Heart left ventricle (tissue), 16 donors: Measurements from ENCODE around the gene TULP4. TPM values are rescaled to one million over a fixed set of nuclear protein-coding genes. Genes with fewer than 3 reads are reported as not detected.
A peak's percentile ranks its signal among the peaks of the same experiment; 100 is the strongest.

Source experiments
- ATAC-seq, 4 donors: fragments of 200-7000 bp; cut with Tn5 transposase; one replicate each; pipeline ENCODE4 v1.9.1; 2020 to 2022; ENCODE audit warnings: moderate library complexity in 4 of 4, mild to moderate bottlenecking in 3 of 4, moderate number of reproducible peaks in 1 of 4
- DNase-seq, 5 donors: peaks; one replicate each; pipeline ENCODE4 v3.0.0-alpha.2; 2020
- H3K27ac ChIP-seq, 12 donors: fragments of 200-600 bp; sonication (generic) in 4 of 12; one replicate each; pipeline versions ENCODE4 v1.5.0 to v1.8.0; 2016 to 2022; ENCODE audit warnings: mild to moderate bottlenecking in 2 of 12
- H3K27me3 ChIP-seq, 9 donors: fragments of 200-600 bp; sonication (generic) in 2 of 9; one replicate each; pipeline versions ENCODE4 v1.5.1 to v1.8.0; 2016 to 2022; ENCODE audit warnings: mild to moderate bottlenecking in 3 of 9
- H3K36me3 ChIP-seq, 9 donors: fragments of 200-600 bp; sonication (generic) in 2 of 9; one replicate each; pipeline versions ENCODE4 v1.5.0 to v1.8.0; 2018 to 2022; ENCODE audit warnings: mild to moderate bottlenecking in 2 of 9
- H3K4me1 ChIP-seq, 12 donors: fragments of 200-600 bp; sonication (generic) in 4 of 12; one replicate each; pipeline versions ENCODE4 v1.5.0 to v1.8.0; 2016 to 2022; ENCODE audit warnings: mild to moderate bottlenecking in 3 of 12
- H3K4me3 ChIP-seq, 12 donors: fragments of 200-600 bp; sonication (generic) in 4 of 12; one replicate each; pipeline versions ENCODE4 v1.5.0 to v1.8.0; 2017 to 2022; ENCODE audit warnings: mild to moderate bottlenecking in 9 of 12, moderate library complexity in 4 of 12
- H3K9me3 ChIP-seq, 12 donors: fragments of 200-600 bp; sonication (generic) in 4 of 12; one replicate each; pipeline versions ENCODE4 v1.5.0 to v1.8.0; 2016 to 2022; ENCODE audit warnings: mild to moderate bottlenecking in 1 of 12
- POLR2A ChIP-seq, 2 donors: fragments of 450-650 bp; IDR thresholded peaks; one replicate each; pipeline ENCODE4 v1.6.1; 2017; ENCODE audit warnings: antibody characterized with exemption in 2 of 2, mild to moderate bottlenecking in 2 of 2, moderate library complexity in 2 of 2
- WGBS, 4 donors: extraction: QIAGEN DNeasy Blood & Tissue Kit in 2 of 4; methylation state at CpG; one replicate each; pipeline versions ENCODE4 v1.1.5 to v1.1.7; 2013 to 2018; 5-methylcytosine and 5-hydroxymethylcytosine counted together
- intact Hi-C, 10 donors: fragments of 100-400 bp; cut with DNase I; formaldehyde crosslinking; loops; one replicate each; pipeline versions ENCODE4 v1.11.1 to v1.14.2; 2022
- polyA plus RNA-seq, 2 donors: library from polyadenylated mRNA; stranded (reverse); fragments of 200-250 nt; gene quantifications; one replicate each; pipeline ENCODE4 v1.2.3, GENCODE V29; 2013
- total RNA-seq, 9 donors: library from RNA; depleted of rRNA in 2 of 9; stranded (reverse); fragments of >200 nt in 2 of 9; fragmentation: NEBNext Ultra II Directional in 3 of 9; extraction: Animal tissue kit (Norgen Biotek cat#: 25700) in 3 of 9; gene quantifications; one replicate each; pipeline versions ENCODE4 v1.1.0 to v1.2.4, GENCODE V29; 2016 to 2023
- TF ChIP-seq, protein P1 (sequence below), 12 donors: fragments of 200-600 bp; sonication (generic) in 4 of 12; IDR thresholded peaks; one replicate each; pipeline versions ENCODE4 v1.5.0 to v1.8.0; 2018 to 2022; ENCODE audit warnings: antibody characterized with exemption in 12 of 12, mild to moderate bottlenecking in 5 of 12
- donor health status: ischemic (EF 13 %, LVEDD 7.1; RV severe dilation, severe dysfunction).
- donor health status: healthy with polysubstance abuse.
- donor health status: DM: no; HTN: yes; CAD: no.
- donor health status: DM: no; HTN: no; CAD: no.
- donor health status: ischemic (EF 25% LVEDD 6.9; RV normal size, moderate dysfunction).
- donor health status: ischemic (EF 25% LVEDD 5.7; RV mildly dilated, moderate dysfunction).
- donor health status: healthy.
- donor health status: DM: yes; HTN: yes; CAD: no.
- donor health status: ischemic (EF 35%, LVEDD 5.7; RV mildly dilated, moderate dysfunction).
- donor health status: nonischemic (EF 11% LVEDD 7.7; RV severe dilation, severe dysfunction).
- donor health status: DM: yes; HTN: yes; CAD: no.
- donor health status: PGD.
- donor health status: ischemic (EF 29% LVEDD 5.4; RV normal size, mild dysfunction).
- donor health status: nonischemic (EF 23%, LVEDD 6.1; RV moderate dilation, normal function).

TULP4 gene
- total and polyA plus RNA-seq, 11 donors, result 9.6 to 134 (median 93.0) TPM

DNA sequence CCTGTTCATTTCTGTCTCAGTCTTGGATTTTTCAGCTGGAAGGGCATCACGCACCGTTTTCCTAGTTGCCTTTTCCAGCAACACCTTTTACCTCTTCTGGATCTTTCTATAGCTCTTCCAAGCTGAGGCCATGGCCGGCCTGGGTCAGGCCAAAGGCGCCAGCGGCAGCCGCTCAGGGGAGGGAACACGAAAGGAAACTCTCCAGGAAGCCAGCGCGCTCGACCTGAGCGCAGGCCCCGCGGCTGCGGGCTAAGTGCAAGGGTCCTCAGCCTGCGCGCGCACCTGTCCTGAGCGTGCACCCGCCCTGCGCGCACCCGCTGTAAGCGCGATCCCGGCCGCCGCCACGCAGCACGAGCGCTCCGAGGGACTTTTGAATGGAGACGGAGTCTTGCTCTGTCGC, 203.8 kb downstream of the TULP4 start:
- intact Hi-C loops, result loop anchor here in 9 of 10 donors (5.0 to 10.0 kb wide), 2 partner anchors 291 to 294 kb away; no protein-coding TSS in a partner anchor
- 19 to 24% (median 21%) methylated on average over 23 to 33 of the region's 33 CpGs for WGBS, 4 donors
- TF ChIP-seq POLR2A (IDR thresholded peaks at IDR 0.05), result no peak
- TF ChIP-seq, protein P1, sequence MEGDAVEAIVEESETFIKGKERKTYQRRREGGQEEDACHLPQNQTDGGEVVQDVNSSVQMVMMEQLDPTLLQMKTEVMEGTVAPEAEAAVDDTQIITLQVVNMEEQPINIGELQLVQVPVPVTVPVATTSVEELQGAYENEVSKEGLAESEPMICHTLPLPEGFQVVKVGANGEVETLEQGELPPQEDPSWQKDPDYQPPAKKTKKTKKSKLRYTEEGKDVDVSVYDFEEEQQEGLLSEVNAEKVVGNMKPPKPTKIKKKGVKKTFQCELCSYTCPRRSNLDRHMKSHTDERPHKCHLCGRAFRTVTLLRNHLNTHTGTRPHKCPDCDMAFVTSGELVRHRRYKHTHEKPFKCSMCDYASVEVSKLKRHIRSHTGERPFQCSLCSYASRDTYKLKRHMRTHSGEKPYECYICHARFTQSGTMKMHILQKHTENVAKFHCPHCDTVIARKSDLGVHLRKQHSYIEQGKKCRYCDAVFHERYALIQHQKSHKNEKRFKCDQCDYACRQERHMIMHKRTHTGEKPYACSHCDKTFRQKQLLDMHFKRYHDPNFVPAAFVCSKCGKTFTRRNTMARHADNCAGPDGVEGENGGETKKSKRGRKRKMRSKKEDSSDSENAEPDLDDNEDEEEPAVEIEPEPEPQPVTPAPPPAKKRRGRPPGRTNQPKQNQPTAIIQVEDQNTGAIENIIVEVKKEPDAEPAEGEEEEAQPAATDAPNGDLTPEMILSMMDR (IDR thresholded peaks at IDR 0.05), result no peak
- DNase-seq (no peak), ATAC-seq (no peak)
- H3K27me3 ChIP-seq, result peaks cover 0 to 38% (median 21%) of the 10 kb centered on the region in 9 donors
- H3K4me1 ChIP-seq, result peaks cover 0 to 13% (median 8%) of the 10 kb centered on the region in 12 donors
- no peak overlapping the region for H3K27ac ChIP-seq
- peak overlapping the region in 1 of 12 donors; percentile 19 for H3K4me3 ChIP-seq
- H3K36me3 ChIP-seq, result no peaks in the 10 kb centered on the region
- H3K9me3 ChIP-seq, result no peaks in the 10 kb centered on the region

DNA sequence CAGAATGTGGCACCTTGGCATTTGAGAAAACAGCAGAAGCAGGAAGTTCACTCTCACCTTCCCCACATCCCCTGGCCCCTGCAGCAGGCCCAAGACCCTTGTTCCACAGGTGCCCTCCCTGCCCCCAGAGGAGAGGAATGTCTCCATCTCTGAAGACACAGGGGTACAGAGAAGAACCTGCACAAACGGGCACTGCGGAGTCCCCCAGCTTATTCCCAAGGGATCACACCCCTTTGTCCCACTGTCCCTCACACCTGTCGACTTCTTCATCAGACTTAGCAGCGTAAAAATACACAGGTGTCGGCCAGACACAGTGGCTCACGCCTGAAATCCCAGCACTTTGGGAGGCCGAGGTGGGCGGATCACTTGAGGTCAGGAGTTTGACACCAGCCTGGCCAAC, 204.8 kb downstream of the TULP4 start:
- H3K9me3 ChIP-seq, result no peaks in the 10 kb centered on the region
- H3K36me3 ChIP-seq, result no peaks in the 10 kb centered on the region
- peaks cover 0 to 38% (median 21%) of the 10 kb centered on the region in 9 donors for H3K27me3 ChIP-seq
- TF ChIP-seq, protein P1 (IDR thresholded peaks at IDR 0.05), result no peak
- no peak for TF ChIP-seq POLR2A (IDR thresholded peaks at IDR 0.05)
- intact Hi-C loops, result loop anchor here in 9 of 10 donors (5.0 to 10.0 kb wide), 2 partner anchors 292 to 295 kb away; no protein-coding TSS in a partner anchor
- DNase-seq, result no peak
- ATAC-seq, result no peak
- H3K4me1 ChIP-seq, result peaks cover 0 to 13% (median 8%) of the 10 kb centered on the region in 12 donors
- no peak overlapping the region for H3K27ac ChIP-seq
- H3K4me3 ChIP-seq, result no peak overlapping the region
- 89 to 93% (median 91%) methylated on average over 8 of the region's 8 CpGs for WGBS, 4 donors

DNA sequence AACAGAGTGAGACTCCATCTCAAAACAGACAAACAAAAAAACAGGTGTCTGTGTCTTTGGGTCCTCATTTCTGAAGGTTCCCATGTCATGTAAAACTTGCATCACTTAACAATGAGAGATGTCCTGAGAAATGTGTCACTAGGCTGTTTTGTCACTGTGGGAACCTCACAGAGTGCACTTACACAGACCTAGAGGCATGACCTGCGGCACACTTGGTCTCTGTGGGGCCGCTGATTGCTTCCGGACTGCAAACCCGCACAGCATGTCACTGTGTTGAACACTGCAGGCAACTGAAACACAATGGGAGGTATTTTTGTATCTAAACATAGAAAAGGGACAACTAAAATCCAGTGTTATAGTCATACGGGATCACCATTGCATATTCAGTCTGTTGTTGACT, 205.3 kb downstream of the TULP4 start:
- ATAC-seq, result no peak
- no peak overlapping the region for H3K4me3 ChIP-seq
- H3K27ac ChIP-seq, result no peak overlapping the region
- H3K9me3 ChIP-seq, result no peaks in the 10 kb centered on the region
- H3K27me3 ChIP-seq, result peaks cover 0 to 41% (median 21%) of the 10 kb centered on the region in 9 donors
- WGBS, 4 donors, result 60 to 76% (median 69%) methylated on average over 5 of the region's 5 CpGs
- no peak for DNase-seq
- H3K4me1 ChIP-seq, result peaks cover 0 to 13% (median 8%) of the 10 kb centered on the region in 12 donors
- intact Hi-C loops, result loop anchor here in 9 of 10 donors (5.0 to 10.0 kb wide), 2 partner anchors 293 to 295 kb away; no protein-coding TSS in a partner anchor
- TF ChIP-seq POLR2A (IDR thresholded peaks at IDR 0.05), result no peak
- TF ChIP-seq, protein P1 (IDR thresholded peaks at IDR 0.05), result no peak
- H3K36me3 ChIP-seq, result no peaks in the 10 kb centered on the region

DNA sequence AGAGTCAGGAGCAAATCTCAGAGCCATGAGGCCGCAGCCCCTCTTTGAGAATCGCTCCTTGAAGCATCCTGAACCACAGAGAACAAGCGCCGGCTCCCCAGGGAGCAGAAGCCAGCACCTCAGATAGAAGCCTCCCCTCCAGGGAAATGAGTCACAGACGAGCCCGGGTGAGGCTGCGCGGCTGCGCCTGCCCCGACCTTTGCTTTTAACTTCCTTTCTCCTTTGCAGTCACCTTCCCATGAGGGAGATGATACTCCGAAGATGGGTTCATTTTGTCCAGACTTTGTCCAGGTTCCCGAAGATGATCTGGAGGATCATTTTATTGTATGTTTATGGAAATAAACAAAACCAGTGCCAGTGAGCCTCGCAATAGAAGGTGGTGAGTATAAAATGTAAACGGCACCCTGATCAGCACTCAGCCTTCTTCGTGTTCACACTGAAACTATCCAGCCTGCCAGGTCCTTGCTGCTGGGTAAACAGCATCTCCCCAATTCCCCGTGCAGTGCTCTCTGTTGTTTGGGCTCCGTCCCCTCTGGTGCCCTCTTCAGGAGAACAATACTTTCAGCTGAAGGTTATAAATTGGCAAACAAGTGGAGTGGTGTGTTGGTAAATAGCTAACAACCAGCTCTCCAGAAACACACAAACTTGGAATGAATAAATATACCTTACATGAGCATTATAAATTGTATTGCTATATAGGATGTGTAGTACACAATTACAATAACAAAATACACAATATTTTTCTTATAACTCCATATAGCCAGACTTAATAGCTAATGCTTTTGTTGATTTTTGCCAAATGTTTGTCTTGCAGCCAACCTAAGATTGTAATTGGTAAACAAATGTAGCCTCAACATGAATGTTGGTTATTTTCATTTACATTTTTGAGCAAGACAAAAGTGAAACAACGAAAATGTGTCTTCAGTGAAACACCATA, 206.2 kb downstream of the TULP4 start:
- intact Hi-C loops, result loop anchor here (2.0 to 10.0 kb wide), 3 partner anchors 294 to 298 kb away; no protein-coding TSS in a partner anchor
- Histone ChIP-seq H3K27me3 (peaks cover 0 to 47% (median 21%) of the 10 kb centered on the region in 9 donors), H3K4me1 (peaks cover 0 to 13% (median 8%) of the 10 kb centered on the region in 12 donors), H3K9me3 (no peaks in the 10 kb centered on the region), H3K36me3 (no peaks in the 10 kb centered on the region), H3K4me3 (peak overlapping the region in 6 of 12 donors; percentile 8 to 39 (median 27)), H3K27ac (no peak overlapping the region)
- WGBS, 4 donors, result 10 to 14% (median 13%) methylated on average over 16 to 18 of the region's 18 CpGs
- ATAC-seq (peak; percentile 66 to 84 (median 73)), DNase-seq (peak in 4 of 5 donors; percentile 38 to 75 (median 61))
- TF ChIP-seq, protein P1 (IDR thresholded peaks at IDR 0.05), result peak; percentile 13 to 68 (median 47)
- TF ChIP-seq POLR2A (IDR thresholded peaks at IDR 0.05), result no peak
